NCI-H446 treated with DMSO at 0.1 percent for 48 hours (cell line): ENCODE results near the gene PTPRE.

Experiments used
- DNase-seq: peaks from one replicate; lab custom pipeline; 2025; lab: John Stamatoyannopoulos, UW

PTPRE gene

DNA sequence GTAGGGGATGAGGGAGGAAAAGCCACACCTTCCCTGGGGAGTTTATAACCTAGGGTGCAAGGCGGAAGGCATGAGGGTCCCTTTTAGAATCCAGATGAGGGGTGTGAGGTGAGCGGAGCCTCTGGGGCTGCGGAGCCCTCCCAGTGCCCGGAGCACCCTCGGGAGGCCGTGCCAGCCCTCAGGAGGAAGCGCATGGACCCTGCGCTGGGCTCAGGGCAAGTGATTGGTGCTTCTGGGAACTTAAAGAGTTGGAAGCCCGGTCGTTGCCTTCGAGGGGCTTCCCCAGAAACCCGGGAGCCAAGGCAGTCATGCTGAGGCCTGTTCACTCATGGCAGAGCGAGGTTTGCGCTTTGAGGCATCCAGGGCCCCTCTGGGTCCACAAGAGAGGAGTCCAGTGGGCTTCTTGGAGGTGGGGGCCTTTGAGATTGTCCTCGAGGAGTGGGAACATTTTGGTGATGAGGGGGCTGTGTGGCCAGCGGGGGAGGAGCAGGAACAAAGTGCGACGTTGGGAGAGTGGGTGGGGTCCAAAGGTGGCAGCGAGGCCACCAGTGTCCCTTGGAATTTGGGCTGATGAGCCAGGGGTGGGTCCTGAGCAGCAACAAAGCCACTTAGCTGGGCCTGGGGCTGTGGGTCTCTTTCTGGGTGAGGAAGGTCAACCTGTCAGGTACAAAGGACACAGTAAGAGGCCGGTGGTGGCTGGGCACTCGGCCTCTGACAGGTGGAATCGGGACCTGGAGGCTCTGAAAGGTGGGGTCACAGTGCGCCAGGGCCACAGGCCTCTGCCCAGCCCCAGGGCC, 139.5 kb downstream of the PTPRE start:
- DNase-seq, result no peak

DNA sequence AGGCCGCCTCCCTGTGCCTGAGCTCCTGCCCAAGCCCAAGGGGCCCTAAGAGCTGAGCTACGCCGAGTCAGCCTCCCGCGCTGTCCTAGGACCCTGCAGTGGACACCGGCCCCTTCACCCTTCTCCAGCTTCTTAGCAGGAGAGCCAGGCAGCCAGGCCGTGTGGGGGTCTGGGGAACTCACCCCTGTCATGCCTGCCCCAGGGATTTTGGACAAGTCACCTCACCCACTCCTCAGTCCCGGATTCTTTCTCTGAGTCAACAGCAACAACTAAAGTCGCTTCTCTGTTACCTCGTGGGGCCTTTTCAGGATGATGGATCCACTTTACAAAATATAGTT, 140.0 kb downstream of the PTPRE start:
- DNase-seq, result no peak

DNA sequence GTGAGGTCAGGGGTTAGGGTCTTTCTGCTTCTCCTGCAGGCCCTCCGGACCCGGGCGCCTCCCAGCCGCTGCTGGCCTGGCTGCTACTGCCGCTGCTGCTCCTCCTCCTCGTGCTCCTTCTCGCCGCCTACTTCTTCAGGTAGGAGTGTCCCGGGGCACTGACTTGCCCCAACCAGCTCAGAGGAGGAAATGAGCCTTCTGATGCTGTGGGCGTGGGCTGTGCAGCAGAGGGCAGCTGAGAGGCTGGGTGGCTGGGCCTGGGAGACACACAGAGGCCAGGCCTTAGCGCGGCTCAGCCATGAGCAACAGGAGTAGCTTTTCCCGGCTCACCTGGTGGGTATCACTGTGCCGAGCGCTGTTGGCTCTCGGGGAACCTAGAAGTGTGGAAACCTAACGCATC, 140.4 kb downstream of the PTPRE start:
- DNase-seq, result no peak

DNA sequence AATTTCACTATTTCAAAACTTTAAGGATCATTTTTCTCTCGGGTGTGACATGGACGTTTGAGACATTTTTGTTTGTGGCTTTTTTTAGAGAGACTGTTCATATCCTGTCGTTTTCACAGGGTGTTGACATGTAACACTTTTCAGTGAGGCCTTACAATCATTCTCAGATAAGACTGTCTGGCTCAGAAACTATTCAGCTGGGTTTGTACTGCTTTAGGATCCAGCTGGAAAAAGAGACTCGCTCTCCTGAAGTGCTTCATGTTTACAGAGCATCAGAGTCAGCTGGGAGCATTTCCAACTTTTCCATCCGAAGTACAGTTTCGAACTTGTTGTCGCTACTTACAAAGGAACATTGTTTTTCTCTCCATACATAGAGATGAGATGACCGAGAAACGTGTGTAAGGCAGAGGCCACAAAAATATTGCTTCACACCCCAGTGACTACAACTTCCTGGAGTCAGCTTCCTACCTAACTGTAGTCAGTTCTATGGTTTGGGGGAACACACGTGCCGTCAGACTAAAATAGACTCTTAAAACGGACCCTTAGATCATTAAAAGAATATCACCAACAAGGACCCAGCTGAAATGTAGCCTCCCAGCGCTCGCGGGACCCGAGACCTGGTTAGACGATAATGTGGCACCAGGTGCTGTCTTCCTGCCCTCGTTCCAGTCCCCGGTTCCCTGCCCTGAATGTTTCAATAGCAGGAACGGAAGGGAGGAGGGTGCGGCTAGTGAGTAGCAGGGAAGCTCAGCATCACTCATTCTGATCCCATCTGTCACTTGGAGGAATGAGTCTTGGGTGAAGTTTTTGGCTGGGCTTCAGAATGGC, 141.3 kb downstream of the PTPRE start:
- DNase-seq, result no peak

DNA sequence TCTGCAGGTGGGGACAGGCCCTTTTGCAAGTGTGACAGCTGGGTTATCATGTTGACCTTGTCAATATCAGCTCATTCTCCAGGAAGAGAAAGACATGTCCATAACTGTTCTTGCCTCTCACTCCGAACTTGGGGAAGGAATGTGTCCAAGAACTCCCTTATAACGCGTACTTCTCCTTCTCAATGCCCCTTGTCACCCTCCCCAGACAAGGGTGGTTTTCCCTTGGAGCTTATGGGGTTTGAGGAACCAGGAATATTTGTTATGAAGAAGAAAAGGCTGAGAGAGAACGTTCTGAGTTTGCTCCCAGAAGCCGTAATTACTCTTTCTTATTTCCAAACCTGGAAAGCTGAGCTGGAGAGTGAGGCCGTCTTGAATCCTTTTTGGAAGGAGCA, 141.9 kb downstream of the PTPRE start:
- DNase-seq, result no peak

DNA sequence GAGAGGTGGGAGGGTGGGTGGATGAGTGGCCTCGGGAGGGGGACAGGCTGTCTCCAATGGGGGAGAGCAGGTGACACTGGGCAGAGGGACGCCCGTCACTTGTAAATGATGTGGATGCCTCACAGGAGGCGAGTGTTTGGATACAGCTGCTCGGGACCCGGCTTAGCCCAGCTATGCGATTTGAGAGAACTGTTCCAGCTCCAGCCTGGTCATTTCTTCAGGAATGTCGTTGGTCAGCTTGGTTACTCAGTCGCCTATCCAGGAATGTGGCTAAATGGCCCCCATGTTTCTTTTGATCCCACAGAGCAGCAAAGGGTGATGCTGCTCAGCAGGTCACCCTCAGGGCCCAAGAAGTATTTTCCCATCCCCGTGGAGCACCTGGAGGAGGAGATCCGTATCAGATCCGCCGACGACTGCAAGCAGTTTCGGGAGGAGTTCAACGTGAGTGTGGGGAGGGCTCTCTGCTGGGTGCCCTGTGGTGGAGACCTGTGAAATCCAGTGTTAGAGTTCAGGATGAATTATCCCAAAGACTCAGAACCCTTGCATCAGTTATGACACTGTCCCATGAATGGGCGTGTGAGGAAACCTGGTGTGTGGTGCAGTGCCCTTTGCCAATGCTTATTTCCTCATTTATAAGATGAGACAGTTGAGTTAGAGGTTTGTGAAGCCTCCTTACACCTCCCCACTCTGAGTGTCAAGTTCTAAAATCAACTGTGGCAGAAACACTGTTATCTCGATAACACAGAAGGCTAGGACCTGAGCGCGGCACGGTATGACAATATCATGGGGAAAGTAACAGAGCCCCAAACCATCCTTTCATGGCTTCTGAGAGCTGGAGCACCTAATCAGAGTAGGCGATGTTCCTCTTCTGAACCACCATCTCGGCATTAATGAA, 142.6 kb downstream of the PTPRE start:
- DNase-seq, result no peak

DNA sequence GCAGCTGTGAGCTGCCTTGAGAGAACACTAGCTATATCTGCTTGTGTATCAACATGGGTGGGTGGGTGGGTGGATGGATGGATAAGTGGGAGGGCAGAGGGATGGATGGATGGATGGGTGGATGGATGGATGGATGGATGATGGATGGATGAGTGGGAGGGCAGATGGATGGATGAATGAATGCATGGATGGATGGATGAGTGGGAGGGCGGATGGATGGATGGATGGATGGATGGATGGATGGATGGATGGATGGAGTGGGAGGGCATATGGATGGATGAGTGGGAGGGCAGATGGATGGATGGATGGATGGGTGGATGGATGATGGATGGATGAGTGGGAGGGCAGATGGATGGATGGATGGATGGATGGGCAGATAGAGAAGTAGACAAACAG, 143.2 kb downstream of the PTPRE start:
- DNase-seq, result no peak

DNA sequence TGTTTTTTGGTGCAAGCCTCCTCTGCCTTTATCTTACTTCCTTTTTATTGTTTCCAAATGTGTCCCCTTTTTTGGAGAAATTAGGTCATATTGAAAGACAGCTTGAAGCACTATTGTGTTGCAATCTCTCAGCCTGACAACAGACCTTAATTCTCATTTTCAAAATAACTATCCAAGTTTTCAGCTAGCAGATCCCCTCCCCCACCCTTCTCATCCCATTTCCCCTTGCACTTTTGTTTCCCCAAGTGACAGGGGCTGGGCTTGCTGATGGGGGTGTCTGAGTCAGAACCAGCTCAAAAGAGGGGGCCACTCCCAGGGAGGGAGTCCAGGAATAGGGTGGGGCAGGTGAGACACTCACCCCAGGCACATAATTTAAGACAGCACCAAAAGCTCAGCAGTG, 144.0 kb downstream of the PTPRE start:
- DNase-seq, result no peak

DNA sequence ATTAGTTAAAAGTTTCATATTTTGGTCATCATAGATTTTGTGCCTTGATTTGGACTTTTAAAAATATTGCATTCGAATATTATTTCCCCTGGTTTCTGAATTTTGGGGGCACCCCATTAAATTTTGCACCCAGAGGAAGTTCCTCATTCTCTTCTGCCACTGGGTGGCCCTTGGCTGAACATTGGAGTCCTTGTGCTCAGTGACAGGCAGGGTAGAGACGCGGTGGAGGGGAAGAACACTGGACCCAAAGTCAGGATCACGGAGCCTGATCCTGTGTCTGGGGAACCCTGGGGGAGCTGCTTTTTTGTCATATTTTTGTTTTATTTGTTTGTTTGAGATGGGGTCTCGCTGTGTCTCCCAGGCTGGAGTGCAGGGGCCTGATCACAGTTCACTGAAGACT, 144.6 kb downstream of the PTPRE start:
- DNase-seq, result no peak

DNA sequence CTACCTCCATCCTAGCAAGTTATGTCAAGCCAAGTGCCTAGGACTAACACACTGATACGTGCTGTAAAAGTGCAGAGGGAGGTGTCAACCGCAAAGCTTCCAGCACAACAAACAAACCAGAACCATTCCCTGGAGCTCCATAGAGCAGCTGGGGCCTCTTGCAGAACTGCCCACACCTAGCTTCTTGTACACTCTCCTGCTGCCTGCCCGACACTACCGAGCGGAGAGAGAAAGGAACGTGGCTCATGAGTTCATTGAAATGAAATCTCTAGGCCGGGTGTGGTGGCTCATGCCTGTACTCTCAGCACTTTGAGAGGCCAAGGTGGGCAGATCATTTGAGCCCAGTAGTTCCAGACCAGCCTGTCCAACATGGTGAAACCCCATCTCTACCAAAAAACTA, 145.8 kb downstream of the PTPRE start:
- DNase-seq, result no peak

DNA sequence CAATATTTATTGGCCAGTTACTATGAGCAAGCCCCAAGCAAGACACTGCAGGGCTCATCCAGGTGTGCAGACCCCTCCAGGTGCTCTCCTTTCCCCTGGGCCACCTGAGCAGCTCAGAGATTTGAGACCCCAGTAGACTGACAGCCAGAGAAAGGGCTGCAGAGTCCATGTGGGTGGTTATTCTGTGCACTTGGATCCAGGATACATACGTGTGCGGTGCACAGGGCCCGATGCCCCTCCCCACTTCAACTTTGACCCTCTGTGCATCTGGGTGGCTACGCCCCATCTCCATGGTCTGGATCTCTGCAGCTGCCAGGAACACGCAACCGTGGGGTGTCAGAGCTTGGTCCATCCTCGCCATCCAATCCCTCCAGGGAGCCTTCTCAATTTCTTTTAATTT, 146.5 kb downstream of the PTPRE start:
- DNase-seq, result no peak

DNA sequence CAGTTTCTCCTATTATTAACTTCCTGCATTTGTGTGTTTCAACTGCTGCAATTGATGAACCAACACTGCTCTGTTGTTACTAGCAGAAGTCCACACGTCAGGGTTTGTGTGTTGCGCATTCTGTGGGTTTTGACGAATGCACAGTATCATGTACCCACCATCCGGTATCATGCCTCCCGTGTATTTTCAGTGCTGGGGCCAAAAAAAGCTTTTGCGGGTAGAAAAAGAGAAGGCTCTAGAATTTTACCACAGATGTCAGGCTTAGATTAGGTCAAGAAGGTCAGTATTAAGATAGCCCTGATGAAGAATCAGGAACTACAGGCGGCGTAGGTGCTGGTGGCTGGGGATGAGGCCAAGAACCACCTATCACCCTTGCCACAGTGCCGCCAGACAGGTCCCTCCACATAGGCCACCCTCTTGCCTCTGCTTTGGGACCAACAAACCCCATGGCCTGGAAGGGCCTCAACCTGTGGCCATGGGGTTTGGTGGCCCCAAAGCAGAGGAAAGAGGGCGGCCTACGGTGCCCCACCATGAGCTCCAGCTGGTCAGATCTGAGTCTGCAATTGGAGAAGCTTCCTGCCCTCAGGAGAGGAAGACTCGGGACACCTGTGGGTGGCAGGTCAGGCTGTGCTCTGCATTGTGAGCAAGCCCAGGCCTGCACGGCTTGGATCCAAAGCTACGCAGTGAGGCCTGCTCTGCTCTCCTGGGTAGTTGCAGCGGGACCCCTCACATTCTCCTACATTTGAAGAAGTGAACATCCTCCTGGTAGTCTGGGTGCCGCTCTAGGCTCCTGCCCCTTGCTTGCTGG, 147.5 kb downstream of the PTPRE start:
- no peak for DNase-seq

DNA sequence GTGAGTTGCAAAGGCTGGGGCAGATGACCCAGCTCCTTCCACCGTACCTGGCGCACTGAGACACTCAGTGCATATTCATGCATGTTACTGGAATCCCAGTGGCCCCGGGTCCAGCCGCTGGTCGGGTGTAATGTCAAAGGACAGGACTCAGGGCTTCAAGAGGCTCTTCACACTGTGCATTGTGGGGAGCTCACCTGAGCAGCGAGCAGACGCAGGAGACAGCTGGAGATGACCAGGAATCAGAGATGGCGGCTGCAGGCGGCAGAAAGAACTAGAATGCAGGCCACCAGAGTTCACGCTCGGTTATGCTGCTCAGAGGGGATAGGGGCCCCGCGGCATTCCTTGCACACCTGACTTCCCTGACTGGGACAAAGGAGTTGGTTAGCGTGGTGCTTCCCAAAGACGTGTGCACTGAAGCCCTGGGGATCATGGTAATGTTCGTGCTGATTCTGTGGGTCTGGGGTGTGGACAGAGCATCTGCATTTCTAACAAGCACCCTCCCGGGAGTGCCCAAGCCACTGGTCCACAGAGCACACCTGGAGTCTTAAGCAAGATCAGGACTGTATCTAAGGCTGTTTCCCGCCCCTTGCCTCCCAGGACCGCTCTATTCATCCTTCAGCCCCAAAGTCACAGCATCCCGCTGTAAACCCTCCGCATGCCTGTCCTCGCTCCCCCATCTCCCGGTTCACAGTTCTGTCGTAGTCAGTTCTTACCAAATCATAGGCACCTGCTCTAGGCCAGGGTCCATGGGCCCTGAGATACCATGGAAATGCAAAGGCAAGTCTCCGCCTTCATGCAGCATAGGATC, 148.4 kb downstream of the PTPRE start:
- DNase-seq, result no peak

DNA sequence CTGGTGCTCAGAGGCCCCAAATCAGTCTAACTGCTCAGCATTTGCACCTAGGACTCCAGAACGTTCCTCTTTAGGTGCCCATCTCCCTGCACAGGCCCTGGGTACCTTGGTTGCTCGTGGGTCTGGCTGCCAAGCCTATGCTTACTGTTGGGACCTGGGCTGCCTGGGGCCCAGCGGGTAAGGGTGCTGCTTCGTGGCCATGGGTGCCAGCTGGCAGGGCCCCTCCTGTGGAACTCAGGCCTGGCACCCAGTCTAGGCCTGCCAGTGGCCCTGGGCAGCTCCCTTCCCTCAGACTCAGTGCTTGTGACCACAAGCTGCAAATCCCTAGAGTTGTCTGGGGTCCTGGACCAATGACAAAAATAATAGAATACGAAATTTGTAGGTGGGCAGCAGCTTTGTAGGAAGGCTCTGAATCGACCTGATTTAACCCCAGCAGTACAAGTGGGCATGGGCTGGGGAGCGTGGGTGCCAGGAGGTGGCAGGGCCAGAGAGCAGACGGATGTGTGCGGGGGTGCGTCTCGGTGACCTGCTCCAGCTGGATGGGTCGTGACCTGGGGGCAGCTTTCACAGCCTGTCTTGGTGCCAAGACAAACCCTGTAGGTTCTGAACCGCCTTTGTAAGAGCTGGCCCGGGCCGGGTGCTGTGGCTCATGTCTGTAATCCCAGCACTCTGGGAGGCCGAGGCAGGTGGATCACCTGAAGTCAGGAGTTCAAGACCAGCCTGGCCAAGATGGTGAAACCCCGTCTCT, 149.6 kb downstream of the PTPRE start:
- DNase-seq, result no peak

DNA sequence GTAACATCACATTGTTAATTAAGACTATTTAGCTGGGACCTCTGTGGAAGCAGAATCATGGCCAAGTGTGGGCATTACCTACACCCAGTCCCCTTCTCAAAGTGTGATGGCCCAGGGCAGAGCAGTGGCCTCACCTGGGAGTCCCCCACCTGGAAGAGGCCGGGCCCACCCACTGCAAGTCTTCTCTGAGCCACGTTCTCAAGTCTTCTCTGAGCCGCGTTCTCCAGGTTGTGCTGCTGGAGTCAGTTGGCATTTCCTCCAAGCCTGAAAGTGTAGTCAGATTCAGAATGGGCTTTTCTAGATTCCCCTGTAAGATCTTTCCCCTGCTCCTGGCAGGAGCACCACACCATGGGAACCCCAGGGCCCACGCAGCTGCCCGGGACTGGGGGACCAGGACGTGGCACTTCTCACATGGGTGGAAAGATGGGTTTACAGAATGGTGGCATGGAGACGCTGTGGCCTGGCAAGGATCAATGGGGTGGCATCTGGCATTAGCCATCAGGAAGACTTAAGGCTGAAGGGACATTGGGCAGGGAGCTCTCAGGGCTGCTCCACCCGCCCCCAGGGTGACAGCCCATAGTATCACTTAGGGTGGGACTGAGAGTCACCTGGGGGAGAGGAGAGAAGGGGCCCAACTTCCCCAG, 151.3 kb downstream of the PTPRE start:
- DNase-seq, result no peak

DNA sequence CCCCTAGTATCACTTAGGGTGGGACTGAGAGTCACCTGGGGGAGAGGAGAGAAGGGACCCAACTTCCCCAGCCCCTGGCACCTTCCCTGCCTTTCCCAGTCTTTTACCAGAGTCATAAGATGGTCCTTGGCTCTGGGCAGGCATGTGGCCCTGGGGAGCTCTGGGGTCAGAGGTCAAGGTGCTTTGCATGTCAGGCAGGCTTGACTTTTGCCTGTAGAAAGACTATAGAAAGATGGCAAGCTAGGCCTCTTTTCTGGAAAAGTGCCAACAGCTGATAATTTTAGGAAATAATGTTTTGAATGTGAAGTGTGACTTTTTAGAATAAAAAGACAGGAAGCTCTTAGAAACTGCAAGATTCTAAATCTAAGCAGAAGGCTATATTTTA, 151.8 kb downstream of the PTPRE start:
- no peak for DNase-seq

DNA sequence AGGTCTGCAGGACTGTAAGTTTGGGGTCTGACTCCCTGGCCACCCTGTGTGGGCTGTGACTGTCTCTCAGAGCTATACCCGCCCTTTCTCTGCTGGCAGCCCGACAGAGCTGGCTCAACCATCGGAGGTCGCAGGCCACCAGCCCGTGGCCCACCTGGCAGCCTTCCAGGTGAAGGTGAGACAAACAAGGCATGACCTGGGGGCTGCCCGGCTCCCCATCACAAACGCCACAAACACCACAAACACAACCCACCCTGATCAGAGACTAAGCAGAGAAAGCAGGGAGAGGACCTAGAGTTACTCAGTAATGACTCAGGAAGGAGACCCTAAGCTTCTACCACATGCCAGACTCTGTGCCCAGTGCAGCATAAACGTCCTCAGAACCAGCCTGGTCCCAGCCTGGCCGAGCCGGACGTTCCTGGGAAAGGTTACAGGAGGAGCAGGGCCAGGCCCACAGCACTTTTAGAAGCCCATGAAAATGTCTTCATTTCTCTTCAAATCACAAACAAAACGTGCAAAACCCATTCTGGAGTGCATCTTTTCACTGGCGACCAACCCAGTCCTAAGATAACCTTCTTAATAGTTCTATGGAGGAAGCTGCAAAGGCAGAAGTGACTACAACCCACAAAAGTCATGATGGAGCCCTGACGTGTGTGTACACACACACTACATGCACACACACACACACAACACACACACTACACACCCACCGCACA, 152.5 kb downstream of the PTPRE start:
- no peak for DNase-seq

DNA sequence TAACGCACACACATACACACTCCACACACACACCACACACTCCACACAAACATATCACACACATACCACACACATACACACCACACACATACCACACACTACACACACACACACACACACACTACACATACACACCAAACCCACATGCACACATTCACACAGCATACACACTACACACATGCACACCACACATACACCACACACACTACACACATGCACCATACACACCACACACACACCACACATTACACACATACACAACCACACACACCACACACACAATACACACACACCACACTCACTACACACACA, 153.0 kb downstream of the PTPRE start:
- DNase-seq, result no peak
